ENCODE results near the gene GPLD1. TPM values are rescaled to one million over a fixed set of nuclear protein-coding genes. Genes with fewer than 3 reads are reported as not detected.

Gene GPLD1
- total and polyA plus RNA-seq, 2 experiments from 2014 or later = 3.8 to 11.1 TPM

GRCh38 chr6:24412294-24412693 is 77.1 kb downstream of the GPLD1 start:
- DNase-seq (ENCODE audit: low spot score) = no peak
- H3K4me1 Mint-ChIP-seq = no peaks in the 10 kb centered on the region
- Histone ChIP-seq H3K27ac (ENCODE audit: low read depth) (no peak overlapping the region), H3K4me2 (no peak overlapping the region), H4K20me1 (replicated peaks; ENCODE audit: insufficient read depth) (peaks cover 43% of the 10 kb centered on the region), H3K79me2 (replicated peaks; ENCODE audit: insufficient read depth) (peaks cover 55% of the 10 kb centered on the region), H3K27me3 (ENCODE audit: insufficient read depth) (no peaks in the 10 kb centered on the region), H3F3A (replicated peaks; ENCODE audit: low read depth) (no peaks in the 10 kb centered on the region), H3K4me1 (ENCODE audit: insufficient read depth) (0 out of 2 replicates have a peak, but pooled peaks cover 6% of the 10 kb centered on the region), H3K36me3 (ENCODE audit: insufficient read depth) (peaks cover 92% of the 10 kb centered on the region), H3K4me3 (no peak overlapping the region), H2AFZ (no peak overlapping the region), H3K9me2 (ENCODE audit: insufficient read depth) (no peaks in the 10 kb centered on the region)
- peaks cover 80% of the 10 kb centered on the region for H3K36me3 Mint-ChIP-seq (ENCODE audit: low read depth)
- TF ChIP-seq JUNB (IDR thresholded peaks at IDR 0.05; ENCODE audit: unreplicated experiment) = no peak
- no peak for TF ChIP-seq EZH2phosphoT487 (IDR thresholded peaks at IDR 0.05; ENCODE audit: unreplicated experiment)
- no peak for TF ChIP-seq STAT1 (IDR thresholded peaks at IDR 0.05; ENCODE audit: unreplicated experiment)
- TF ChIP-seq NANOG (IDR thresholded peaks at IDR 0.05; ENCODE audit: borderline replicate concordance) = no peak
- no peak for TF ChIP-seq ZNF462 (CRISPR knock-in tag; IDR thresholded peaks at IDR 0.05)
- no peak for TF ChIP-seq ZNF331 (CRISPR knock-in tag; IDR thresholded peaks at IDR 0.05; ENCODE audit: low read depth)
- TF ChIP-seq EZH2 (IDR thresholded peaks at IDR 0.05; ENCODE audit: low read depth, unreplicated experiment) = no peak
- no peak for TF ChIP-seq ZNF114 (CRISPR knock-in tag; IDR thresholded peaks at IDR 0.05)
- no peak for TF ChIP-seq CREB1 (CRISPR knock-in tag; IDR thresholded peaks at IDR 0.05; ENCODE audit: low read depth)
- no peak for TF ChIP-seq CTCF (conservative IDR thresholded peaks at IDR 0.05; ENCODE audit: low read depth in 2 of 2)
- no peak for TF ChIP-seq ETS1 (IDR thresholded peaks at IDR 0.05)
- TF ChIP-seq REST (IDR thresholded peaks at IDR 0.05; ENCODE audit: unreplicated experiment) = no peak
- no peak for TF ChIP-seq POLR2AphosphoS5 (IDR thresholded peaks at IDR 0.05; ENCODE audit: low read depth)
- no peaks in the 10 kb centered on the region for H3K27me3 Mint-ChIP-seq (ENCODE audit: insufficient read depth, low read depth, poor library complexity)
- H3K27ac Mint-ChIP-seq = no peak overlapping the region
- H3K4me3 Mint-ChIP-seq = no peak overlapping the region
- H3K9me3 Mint-ChIP-seq = no peaks in the 10 kb centered on the region
- no peak for ATAC-seq

All from GM23338 (cell line).